A673 (cell line): ENCODE measurements around the gene ZNF506. TPM values are rescaled to one million over a fixed set of nuclear protein-coding genes. Genes with fewer than 3 reads are reported as not detected.

Experiments used
- BruUV-seq: library from RNA; stranded (reverse); fragments of 400-500 nt; replicated peaks from 2 replicates; lab custom pipeline; 2021; lab: Mats Ljungman, UMichigan
- CTCF ChIA-PET: fragments of 300-600 bp; sonication (Branson Sonifier 250); formaldehyde crosslinking; loops from one replicate; lab custom pipeline; 2022; ENCODE audit warnings: antibody characterized with exemption; lab: Charles Lee
- POLR2A ChIA-PET: fragments of 300-600 bp; sonication (Branson Sonifier 250); formaldehyde crosslinking; loops from one replicate; lab custom pipeline; 2022; ENCODE audit warnings: antibody characterized with exemption; ENCODE audit not compliant: low non-redundant PET; lab: Charles Lee
- DNase-seq: peaks from one replicate; pipeline ENCODE4 v3.0.0-alpha.2; 2015; ENCODE audit warnings: low spot score
- H3K27ac ChIP-seq: fragments of 200-600 bp; sonication (generic); 2 replicates; pipeline ENCODE4 v1.5.1; 2016; ENCODE audit warnings: mixed run types, low read depth, mild to moderate bottlenecking, mixed read lengths, antibody characterized with exemption, low read length; ENCODE audit not compliant: poor library complexity, severe bottlenecking
- H3K27me3 ChIP-seq: fragments of 200-600 bp; sonication (generic); replicated peaks from 2 replicates; pipeline ENCODE4 v1.6.1; 2017; ENCODE audit warnings: mixed run types, low read depth, mild to moderate bottlenecking, mixed read lengths, antibody characterized with exemption, low read length; ENCODE audit not compliant: insufficient read depth, poor library complexity
- H3K36me3 ChIP-seq: fragments of 200-600 bp; sonication (generic); 2 replicates; pipeline ENCODE4 v1.6.1; 2016; ENCODE audit warnings: mixed run types, mild to moderate bottlenecking, mixed read lengths, antibody characterized with exemption, low read length; ENCODE audit not compliant: insufficient read depth, poor library complexity, severe bottlenecking
- H3K4me1 ChIP-seq: fragments of 200-600 bp; sonication (generic); 2 replicates; pipeline ENCODE4 v1.6.1; 2017; ENCODE audit warnings: mixed run types, mild to moderate bottlenecking, mixed read lengths, antibody characterized with exemption, low read length; ENCODE audit not compliant: insufficient read depth, poor library complexity, severe bottlenecking
- H3K4me3 ChIP-seq: fragments of 200-600 bp; sonication (generic); 2 replicates; pipeline ENCODE4 v1.5.1; 2016; ENCODE audit warnings: low read depth, mixed run types, mild to moderate bottlenecking, mixed read lengths, low read length; ENCODE audit not compliant: poor library complexity, severe bottlenecking
- H3K9me3 ChIP-seq: fragments of 200-600 bp; sonication (generic); 2 replicates; pipeline ENCODE4 v1.6.1; 2016; ENCODE audit warnings: mixed run types, low read depth, mild to moderate bottlenecking, mixed read lengths, antibody characterized with exemption, low read length; ENCODE audit not compliant: poor library complexity, severe bottlenecking
- EZH2 ChIP-seq: fragments of 200-600 bp; sonication (generic); IDR thresholded peaks from 2 replicates; pipeline ENCODE4 v1.6.1; 2017; ENCODE audit warnings: borderline replicate concordance, low read depth, mild to moderate bottlenecking, mixed read lengths, antibody characterized with exemption, low read length; ENCODE audit not compliant: poor library complexity, severe bottlenecking
- intact Hi-C: fragments of 100-400 bp; cut with micrococcal nuclease; formaldehyde crosslinking; loops from one replicate; pipeline ENCODE4 v1.10.0; 2022; ENCODE audit not compliant: unreplicated experiment
- total RNA-seq: library from RNA; stranded (reverse); gene quantifications from 2 replicates; pipeline ENCODE4 v1.2.3, GENCODE V29; 2021
- TF ChIP-seq, protein P1 (sequence below): fragments of 300-800, 200-600 bp; sonication (generic); conservative IDR thresholded peaks from 2 replicates; pipeline ENCODE4 v1.5.1; 2017; ENCODE audit warnings: low read depth, mild to moderate bottlenecking, antibody characterized with exemption, low read length, moderate library complexity, mixed read lengths

ZNF506 gene
- total RNA-seq, 1 experiment from 2014 or later = 14.7 TPM

DNA sequence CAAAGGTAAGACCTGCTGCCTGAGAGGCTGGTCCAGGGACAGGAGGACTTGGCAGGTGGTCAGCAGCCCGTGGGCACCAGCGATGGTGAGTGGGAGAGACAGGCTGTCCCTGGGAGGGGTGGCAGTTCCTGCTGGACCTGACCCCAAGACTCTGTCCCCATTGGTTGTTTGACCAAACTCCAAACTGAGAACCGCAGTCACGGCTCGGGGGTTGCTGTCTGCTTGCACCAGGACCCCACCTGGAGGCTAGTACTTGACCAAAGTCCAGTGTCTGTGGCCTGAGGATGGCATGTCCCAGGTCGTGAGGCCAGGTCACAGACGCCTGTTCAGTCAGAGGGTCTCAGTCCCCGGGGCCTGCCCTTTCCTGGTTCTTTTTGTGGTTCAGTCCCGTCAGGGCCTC lies 78.8 kb downstream of the ZNF506 start:
- intact Hi-C loops = no loop called here
- TF ChIP-seq, protein P1, sequence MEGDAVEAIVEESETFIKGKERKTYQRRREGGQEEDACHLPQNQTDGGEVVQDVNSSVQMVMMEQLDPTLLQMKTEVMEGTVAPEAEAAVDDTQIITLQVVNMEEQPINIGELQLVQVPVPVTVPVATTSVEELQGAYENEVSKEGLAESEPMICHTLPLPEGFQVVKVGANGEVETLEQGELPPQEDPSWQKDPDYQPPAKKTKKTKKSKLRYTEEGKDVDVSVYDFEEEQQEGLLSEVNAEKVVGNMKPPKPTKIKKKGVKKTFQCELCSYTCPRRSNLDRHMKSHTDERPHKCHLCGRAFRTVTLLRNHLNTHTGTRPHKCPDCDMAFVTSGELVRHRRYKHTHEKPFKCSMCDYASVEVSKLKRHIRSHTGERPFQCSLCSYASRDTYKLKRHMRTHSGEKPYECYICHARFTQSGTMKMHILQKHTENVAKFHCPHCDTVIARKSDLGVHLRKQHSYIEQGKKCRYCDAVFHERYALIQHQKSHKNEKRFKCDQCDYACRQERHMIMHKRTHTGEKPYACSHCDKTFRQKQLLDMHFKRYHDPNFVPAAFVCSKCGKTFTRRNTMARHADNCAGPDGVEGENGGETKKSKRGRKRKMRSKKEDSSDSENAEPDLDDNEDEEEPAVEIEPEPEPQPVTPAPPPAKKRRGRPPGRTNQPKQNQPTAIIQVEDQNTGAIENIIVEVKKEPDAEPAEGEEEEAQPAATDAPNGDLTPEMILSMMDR = no peak
- TF ChIP-seq EZH2 = no peak
- DNase-seq = no peak
- H3K9me3 ChIP-seq = no peaks in the 10 kb centered on the region
- CTCF ChIA-PET = no interaction called here
- POLR2A ChIA-PET = no interaction called here
- no peaks in the 10 kb centered on the region for H3K4me1 ChIP-seq
- no peaks in the 10 kb centered on the region for H3K36me3 ChIP-seq
- no peak overlapping the region for H3K4me3 ChIP-seq
- no peaks in the 10 kb centered on the region for H3K27me3 ChIP-seq
- H3K27ac ChIP-seq = no peak overlapping the region
- no TSS peak for BruUV-seq

Other genes with a start within 250 kb of the ZNF506 start
- 3.1 and 4.6 TPM in 2 replicates for gene PBX4, start 203.1 kb downstream of the ZNF506 start, total RNA-seq
- gene LPAR2, start 193.5 kb downstream of the ZNF506 start, total RNA-seq = 17.2 and 20.6 TPM in 2 replicates
- gene GMIP, start 178.1 kb downstream of the ZNF506 start, total RNA-seq = 9.0 and 10.9 TPM in 2 replicates
- 88.1 and 94.4 TPM in 2 replicates for gene ATP13A1, start 158.1 kb downstream of the ZNF506 start, total RNA-seq
- 14.5 and 17.7 TPM in 2 replicates for gene ZNF101, start 152.9 kb downstream of the ZNF506 start, total RNA-seq
- gene ZNF14, start 88.6 kb downstream of the ZNF506 start, total RNA-seq = 4.6 and 5.8 TPM in 2 replicates
- 10.0 and 13.7 TPM in 2 replicates for gene ZNF253, start 44.1 kb upstream of the ZNF506 start, total RNA-seq
- 8.7 and 13.1 TPM in 2 replicates for gene ZNF93, start 79.2 kb upstream of the ZNF506 start, total RNA-seq
- gene ZNF682, start 217.8 kb upstream of the ZNF506 start, total RNA-seq = not detected in 2 replicates